GM12878 (cell line): ENCODE results near the gene TOX2. TPM values are rescaled to one million over a fixed set of nuclear protein-coding genes. Genes with fewer than 3 reads are reported as not detected.
A peak's percentile ranks its signal among the peaks of the same experiment; 100 is the strongest.

Experiments
- BHLHE40 ChIP-seq, 2 experiments: fragments of 450-650 bp in 1 of 2; IDR thresholded peaks; 2 replicates each; pipeline ENCODE4 v1.6.1; 2011 to 2017; ENCODE audit warnings: low read depth in 2 of 2, borderline replicate concordance in 1 of 2, improper control_type of control experiment in 1 of 2, low read length in 1 of 2, mild to moderate bottlenecking in 1 of 2
- ESRRA ChIP-seq: IDR thresholded peaks from 2 replicates; pipeline ENCODE4 v1.6.1; 2012; ENCODE audit warnings: mild to moderate bottlenecking, low read length, improper control_type of control experiment
- ETV6 ChIP-seq, 2 experiments: fragments of 450-650 bp in 1 of 2; IDR thresholded peaks in 1 of 2; conservative IDR thresholded peaks in 1 of 2; 2 replicates each; pipeline ENCODE4 v1.6.1; 2014; ENCODE audit warnings: antibody characterized with exemption in 1 of 2, borderline replicate concordance in 1 of 2, low read depth in 1 of 2, mild to moderate bottlenecking in 1 of 2, moderate library complexity in 1 of 2
- IKZF2 ChIP-seq, 2 experiments: fragments of 450-650 bp; IDR thresholded peaks; 2 replicates each; pipeline ENCODE4 v1.6.1; 2017; ENCODE audit warnings: mild to moderate bottlenecking in 2 of 2, moderate library complexity in 2 of 2
- MEF2A ChIP-seq: IDR thresholded peaks from 2 replicates; pipeline ENCODE4 v1.6.1; 2011; ENCODE audit warnings: low read depth, mild to moderate bottlenecking, low read length, moderate library complexity; ENCODE audit not compliant: insufficient read depth
- MEF2B ChIP-seq: fragments of 450-650 bp; IDR thresholded peaks from 2 replicates; pipeline ENCODE4 v1.6.1; 2018; ENCODE audit warnings: mild to moderate bottlenecking, moderate library complexity; ENCODE audit not compliant: partially characterized antibody, poor library complexity, severe bottlenecking
- NBN ChIP-seq: fragments of 450-650 bp; IDR thresholded peaks from 2 replicates; pipeline ENCODE4 v1.6.1; 2016
- PAX5 ChIP-seq: IDR thresholded peaks from 2 replicates; pipeline ENCODE4 v1.6.1; 2011; ENCODE audit warnings: low read depth, low read length, borderline replicate concordance
- POLR2AphosphoS5 ChIP-seq: IDR thresholded peaks from 2 replicates; pipeline ENCODE4 v1.6.1; 2011; ENCODE audit warnings: mild to moderate bottlenecking, low read length, inconsistent platforms
- RAD51 ChIP-seq: fragments of 450-650 bp; IDR thresholded peaks from 2 replicates; pipeline ENCODE4 v1.6.1; 2016; ENCODE audit warnings: moderate library complexity, mild to moderate bottlenecking, inconsistent platforms
- RBBP5 ChIP-seq: fragments of 200-600 bp; sonication (generic); conservative IDR thresholded peaks from 2 replicates; pipeline ENCODE4 v1.6.1; 2016
- RELA ChIP-seq: fragments of 450-650 bp; IDR thresholded peaks from 2 replicates; pipeline ENCODE4 v1.8.0; 2014; ENCODE audit warnings: borderline replicate concordance; ENCODE audit not compliant: partially characterized antibody
- STAT3 ChIP-seq: IDR thresholded peaks from 2 replicates; pipeline ENCODE4 v1.6.1; 2011; ENCODE audit warnings: low read depth, low read length, improper control_type of control experiment
- TCF12 ChIP-seq: IDR thresholded peaks from 2 replicates; pipeline ENCODE4 v1.6.1; 2011; ENCODE audit warnings: low read depth, mild to moderate bottlenecking, low read length
- YY1 ChIP-seq: IDR thresholded peaks from 2 replicates; pipeline ENCODE4 v1.6.1; 2011; ENCODE audit warnings: low read depth, mild to moderate bottlenecking, low read length
- ZBED1 ChIP-seq: IDR thresholded peaks from 2 replicates; pipeline ENCODE4 v1.6.1; 2016; ENCODE audit warnings: borderline replicate concordance
- polyA plus RNA-seq, 11 experiments: library from polyadenylated mRNA; depleted of rRNA in 4 of 11; unstranded in 6 of 11; stranded (reverse) in 5 of 11; fragments of >200 nt; fragmentation: Nextera tagmentation in 4 of 11; fragmentation: Illumina TruSeq in 1 of 11; extraction: Ambion mirVana in 4 of 11; extraction: Trizol in 1 of 11; gene quantifications; 1 replicate in 1 of 11; 2 replicates in 10 of 11; pipeline versions ENCODE4 v1.2.1 to v1.2.3, GENCODE V29; 2011 to 2016; ENCODE audit warnings: inconsistent platforms in 2 of 11, missing spikeins in 2 of 11, low read depth in 1 of 11
- total RNA-seq, 4 experiments: library from RNA; depleted of rRNA in 3 of 4; stranded (reverse); fragments of >200 nt in 3 of 4; fragmentation: Illumina TruSeq in 1 of 4; extraction: Trizol in 1 of 4; gene quantifications; 2 replicates each; pipeline versions ENCODE4 v1.2.1 to v1.2.3, GENCODE V29; 2013 to 2021
- TF ChIP-seq, protein P1 (sequence below): fragments of 450-650 bp; IDR thresholded peaks from 2 replicates; pipeline ENCODE4 v1.6.1; 2017; ENCODE audit warnings: low read depth, mild to moderate bottlenecking, moderate library complexity
- TF ChIP-seq, protein P2 (sequence below): fragments of 450-650 bp; IDR thresholded peaks from 2 replicates; pipeline ENCODE4 v1.6.1; 2017; ENCODE audit warnings: mild to moderate bottlenecking, low read depth, inconsistent platforms; ENCODE audit not compliant: poor library complexity, severe bottlenecking
- TF ChIP-seq, protein P3 (sequence below): fragments of 450-650 bp; IDR thresholded peaks from 2 replicates; pipeline ENCODE4 v1.6.1; 2016; ENCODE audit warnings: mild to moderate bottlenecking, moderate library complexity, borderline replicate concordance
- TF ChIP-seq, protein P4 (sequence below), 3 experiments: IDR thresholded peaks in 2 of 3; conservative IDR thresholded peaks in 1 of 3; 2 replicates each; pipeline ENCODE4 v1.5.1; 2011; ENCODE audit warnings: low read depth in 3 of 3, low read length in 3 of 3, mild to moderate bottlenecking in 3 of 3, control low read depth in 2 of 3, moderate library complexity in 2 of 3, inconsistent platforms in 1 of 3, mixed read lengths in 1 of 3; ENCODE audit not compliant: control insufficient read depth in 2 of 3, insufficient read depth in 1 of 3; ENCODE audit errors: extremely low read depth in 1 of 3

Gene TOX2
- total and polyA plus RNA-seq, 10 of the 15 experiments (the other 5 are each of a cell fraction or from before 2014, with no cell fraction given), result 2.6 to 40.5 (median 7.9) TPM

DNA sequence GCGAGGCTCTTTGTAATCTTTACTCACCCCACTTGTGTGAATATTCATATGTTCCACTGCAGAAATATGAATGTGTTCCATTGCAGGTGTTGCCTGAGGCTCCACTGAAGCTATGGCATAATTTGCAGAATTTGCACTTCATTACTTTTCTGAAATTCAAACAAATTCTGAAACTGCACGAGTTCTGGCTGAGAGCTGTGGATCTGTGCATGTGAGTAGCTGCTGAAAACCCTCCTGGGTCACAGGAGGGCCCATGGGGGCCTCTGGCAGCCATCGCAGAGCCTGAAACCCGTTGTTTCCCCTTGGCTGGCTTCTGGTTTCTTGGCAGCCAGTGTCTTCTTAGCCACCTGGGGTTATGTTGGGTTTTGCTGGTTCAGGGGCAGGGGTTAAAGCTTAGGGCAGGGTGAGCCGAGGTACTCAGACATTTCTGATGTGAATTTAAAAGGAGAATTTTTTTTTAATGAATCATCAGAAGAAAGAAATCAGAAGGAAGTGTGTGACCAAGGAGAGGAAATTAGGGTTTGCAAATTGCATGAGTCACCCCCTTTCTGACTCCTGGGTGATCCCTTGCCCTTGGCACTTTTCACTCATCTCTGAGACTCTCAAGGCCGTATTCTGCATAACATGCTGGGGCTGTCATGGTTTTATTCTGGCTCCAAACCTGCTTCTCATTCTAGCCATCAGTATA is 40.6 kb downstream of the TOX2 start (continued):
- TF ChIP-seq BHLHE40 (IDR thresholded peaks at IDR 0.05; ENCODE audit: borderline replicate concordance in 1 of 2, low read depth in 2 of 2, low read length in 1 of 2) (peak; percentile 55 to 74), ETV6 (conservative IDR thresholded peaks at IDR 0.05 in 1 of 2, IDR thresholded peaks at IDR 0.05 in 1 of 2; ENCODE audit: borderline replicate concordance in 1 of 2, low read depth in 1 of 2) (peak in 1 of 2 experiments; percentile 60; a peak in 1 of 4 replicates), RBBP5 (no peak), NBN (no peak), STAT3 (no peak), ESRRA (no peak), MEF2B (peak; percentile 95), RAD51 (no peak), RELA (no peak), PAX5 (peak; percentile 70; the same call in 1 of the 2 replicates), MEF2A (no peak), IKZF2 (IDR thresholded peaks at IDR 0.05) (peak; percentile 18 to 43; a peak in 2 of 4 replicates), ZBED1 (no peak), POLR2AphosphoS5 (no peak), YY1 (peak; percentile 82), TCF12 (peak; percentile 26; the same call in 1 of the 2 replicates)
- TF ChIP-seq, protein P1, sequence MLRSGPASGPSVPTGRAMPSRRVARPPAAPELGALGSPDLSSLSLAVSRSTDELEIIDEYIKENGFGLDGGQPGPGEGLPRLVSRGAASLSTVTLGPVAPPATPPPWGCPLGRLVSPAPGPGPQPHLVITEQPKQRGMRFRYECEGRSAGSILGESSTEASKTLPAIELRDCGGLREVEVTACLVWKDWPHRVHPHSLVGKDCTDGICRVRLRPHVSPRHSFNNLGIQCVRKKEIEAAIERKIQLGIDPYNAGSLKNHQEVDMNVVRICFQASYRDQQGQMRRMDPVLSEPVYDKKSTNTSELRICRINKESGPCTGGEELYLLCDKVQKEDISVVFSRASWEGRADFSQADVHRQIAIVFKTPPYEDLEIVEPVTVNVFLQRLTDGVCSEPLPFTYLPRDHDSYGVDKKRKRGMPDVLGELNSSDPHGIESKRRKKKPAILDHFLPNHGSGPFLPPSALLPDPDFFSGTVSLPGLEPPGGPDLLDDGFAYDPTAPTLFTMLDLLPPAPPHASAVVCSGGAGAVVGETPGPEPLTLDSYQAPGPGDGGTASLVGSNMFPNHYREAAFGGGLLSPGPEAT, result peak; percentile 27; the same call in 1 of the 2 replicates
- TF ChIP-seq, protein P2, sequence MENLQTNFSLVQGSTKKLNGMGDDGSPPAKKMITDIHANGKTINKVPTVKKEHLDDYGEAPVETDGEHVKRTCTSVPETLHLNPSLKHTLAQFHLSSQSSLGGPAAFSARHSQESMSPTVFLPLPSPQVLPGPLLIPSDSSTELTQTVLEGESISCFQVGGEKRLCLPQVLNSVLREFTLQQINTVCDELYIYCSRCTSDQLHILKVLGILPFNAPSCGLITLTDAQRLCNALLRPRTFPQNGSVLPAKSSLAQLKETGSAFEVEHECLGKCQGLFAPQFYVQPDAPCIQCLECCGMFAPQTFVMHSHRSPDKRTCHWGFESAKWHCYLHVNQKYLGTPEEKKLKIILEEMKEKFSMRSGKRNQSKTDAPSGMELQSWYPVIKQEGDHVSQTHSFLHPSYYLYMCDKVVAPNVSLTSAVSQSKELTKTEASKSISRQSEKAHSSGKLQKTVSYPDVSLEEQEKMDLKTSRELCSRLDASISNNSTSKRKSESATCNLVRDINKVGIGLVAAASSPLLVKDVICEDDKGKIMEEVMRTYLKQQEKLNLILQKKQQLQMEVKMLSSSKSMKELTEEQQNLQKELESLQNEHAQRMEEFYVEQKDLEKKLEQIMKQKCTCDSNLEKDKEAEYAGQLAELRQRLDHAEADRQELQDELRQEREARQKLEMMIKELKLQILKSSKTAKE, result peak; percentile 41
- TF ChIP-seq, protein P3, sequence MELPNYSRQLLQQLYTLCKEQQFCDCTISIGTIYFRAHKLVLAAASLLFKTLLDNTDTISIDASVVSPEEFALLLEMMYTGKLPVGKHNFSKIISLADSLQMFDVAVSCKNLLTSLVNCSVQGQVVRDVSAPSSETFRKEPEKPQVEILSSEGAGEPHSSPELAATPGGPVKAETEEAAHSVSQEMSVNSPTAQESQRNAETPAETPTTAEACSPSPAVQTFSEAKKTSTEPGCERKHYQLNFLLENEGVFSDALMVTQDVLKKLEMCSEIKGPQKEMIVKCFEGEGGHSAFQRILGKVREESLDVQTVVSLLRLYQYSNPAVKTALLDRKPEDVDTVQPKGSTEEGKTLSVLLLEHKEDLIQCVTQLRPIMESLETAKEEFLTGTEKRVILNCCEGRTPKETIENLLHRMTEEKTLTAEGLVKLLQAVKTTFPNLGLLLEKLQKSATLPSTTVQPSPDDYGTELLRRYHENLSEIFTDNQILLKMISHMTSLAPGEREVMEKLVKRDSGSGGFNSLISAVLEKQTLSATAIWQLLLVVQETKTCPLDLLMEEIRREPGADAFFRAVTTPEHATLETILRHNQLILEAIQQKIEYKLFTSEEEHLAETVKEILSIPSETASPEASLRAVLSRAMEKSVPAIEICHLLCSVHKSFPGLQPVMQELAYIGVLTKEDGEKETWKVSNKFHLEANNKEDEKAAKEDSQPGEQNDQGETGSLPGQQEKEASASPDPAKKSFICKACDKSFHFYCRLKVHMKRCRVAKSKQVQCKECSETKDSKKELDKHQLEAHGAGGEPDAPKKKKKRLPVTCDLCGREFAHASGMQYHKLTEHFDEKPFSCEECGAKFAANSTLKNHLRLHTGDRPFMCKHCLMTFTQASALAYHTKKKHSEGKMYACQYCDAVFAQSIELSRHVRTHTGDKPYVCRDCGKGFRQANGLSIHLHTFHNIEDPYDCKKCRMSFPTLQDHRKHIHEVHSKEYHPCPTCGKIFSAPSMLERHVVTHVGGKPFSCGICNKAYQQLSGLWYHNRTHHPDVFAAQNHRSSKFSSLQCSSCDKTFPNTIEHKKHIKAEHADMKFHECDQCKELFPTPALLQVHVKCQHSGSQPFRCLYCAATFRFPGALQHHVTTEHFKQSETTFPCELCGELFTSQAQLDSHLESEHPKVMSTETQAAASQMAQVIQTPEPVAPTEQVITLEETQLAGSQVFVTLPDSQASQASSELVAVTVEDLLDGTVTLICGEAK, result no peak
- TF ChIP-seq, protein P4, sequence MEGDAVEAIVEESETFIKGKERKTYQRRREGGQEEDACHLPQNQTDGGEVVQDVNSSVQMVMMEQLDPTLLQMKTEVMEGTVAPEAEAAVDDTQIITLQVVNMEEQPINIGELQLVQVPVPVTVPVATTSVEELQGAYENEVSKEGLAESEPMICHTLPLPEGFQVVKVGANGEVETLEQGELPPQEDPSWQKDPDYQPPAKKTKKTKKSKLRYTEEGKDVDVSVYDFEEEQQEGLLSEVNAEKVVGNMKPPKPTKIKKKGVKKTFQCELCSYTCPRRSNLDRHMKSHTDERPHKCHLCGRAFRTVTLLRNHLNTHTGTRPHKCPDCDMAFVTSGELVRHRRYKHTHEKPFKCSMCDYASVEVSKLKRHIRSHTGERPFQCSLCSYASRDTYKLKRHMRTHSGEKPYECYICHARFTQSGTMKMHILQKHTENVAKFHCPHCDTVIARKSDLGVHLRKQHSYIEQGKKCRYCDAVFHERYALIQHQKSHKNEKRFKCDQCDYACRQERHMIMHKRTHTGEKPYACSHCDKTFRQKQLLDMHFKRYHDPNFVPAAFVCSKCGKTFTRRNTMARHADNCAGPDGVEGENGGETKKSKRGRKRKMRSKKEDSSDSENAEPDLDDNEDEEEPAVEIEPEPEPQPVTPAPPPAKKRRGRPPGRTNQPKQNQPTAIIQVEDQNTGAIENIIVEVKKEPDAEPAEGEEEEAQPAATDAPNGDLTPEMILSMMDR (IDR thresholded peaks at IDR 0.05 in 2 of 3, conservative IDR thresholded peaks at IDR 0.05 in 1 of 3; ENCODE audit: control insufficient read depth in 2 of 3, extremely low read depth in 1 of 3, insufficient read depth in 1 of 3, low read depth in 3 of 3, low read length in 3 of 3), result no peak
